SK-N-MC (cell line): ENCODE data around the gene SMTNL2.
"Not testable (repeated sequence)": the region's sequence is repeated elsewhere in the genome, so short reads cannot be mapped to it uniquely, and the experiment has no call there.

Experiments
- DNase-seq: peaks from one replicate; pipeline ENCODE4 v3.0.0-alpha.2; 2011; ENCODE audit warnings: low read depth, low spot score
- H3K27ac ChIP-seq: fragments of 200-600 bp; sonication (generic); 2 replicates; pipeline ENCODE4 v1.5.1; 2016; ENCODE audit warnings: mixed run types
- H3K36me3 ChIP-seq: fragments of 200-600 bp; sonication (generic); 2 replicates; pipeline ENCODE4 v1.6.1; 2017; ENCODE audit warnings: antibody characterized with exemption, low read length, mixed read lengths; ENCODE audit not compliant: insufficient read depth
- H3K4me3 ChIP-seq: fragments of 200-600 bp; sonication (generic); 2 replicates; pipeline ENCODE4 v1.5.1; 2016
- H3K9ac ChIP-seq: fragments of 200-600 bp; sonication (generic); 2 replicates; pipeline ENCODE4 v1.8.0; 2017; ENCODE audit warnings: mixed run types, mixed read lengths; ENCODE audit not compliant: insufficient read length
- H3K9me3 ChIP-seq: fragments of 200-600 bp; sonication (generic); 2 replicates; pipeline ENCODE4 v1.6.1; 2017; ENCODE audit warnings: low read depth, mild to moderate bottlenecking, antibody characterized with exemption, low read length, moderate library complexity, mixed read lengths
- EZH2 ChIP-seq: fragments of 200-600 bp; sonication (generic); IDR thresholded peaks from one replicate; pipeline ENCODE4 v1.6.1; 2017; ENCODE audit warnings: antibody characterized with exemption
- FOXP2 ChIP-seq: optimal IDR thresholded peaks from 2 replicates; pipeline ENCODE3; 2011; ENCODE audit warnings: mild to moderate bottlenecking, moderate library complexity; ENCODE audit not compliant: insufficient read depth; ENCODE audit errors: extremely low read length, control extremely low read depth
- POLR2AphosphoS5 ChIP-seq: IDR thresholded peaks from 2 replicates; pipeline ENCODE4 v1.6.1; 2012; ENCODE audit warnings: mild to moderate bottlenecking, low read depth, low read length, borderline replicate concordance

Gene SMTNL2

DNA sequence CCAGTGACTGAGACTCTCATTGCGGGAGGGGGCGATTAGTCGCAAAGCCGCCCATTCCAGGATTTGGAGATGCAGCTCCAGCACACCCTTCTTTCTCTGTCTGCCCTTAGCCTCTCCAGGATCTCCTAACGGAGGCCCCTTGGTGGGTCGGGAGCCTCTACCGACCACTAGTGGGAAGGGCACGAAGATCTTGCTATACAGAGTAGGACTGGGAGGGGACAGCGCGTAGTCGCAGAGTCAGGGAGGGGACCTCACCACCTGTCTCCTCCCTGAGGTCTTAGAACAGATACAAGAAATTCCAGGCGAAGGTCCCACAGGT is 588 bp upstream of the SMTNL2 start:
- TF ChIP-seq FOXP2 = no peak
- no peak for TF ChIP-seq POLR2AphosphoS5
- TF ChIP-seq EZH2 = no peak
- Histone ChIP-seq H3K9me3 (no peaks in the 10 kb centered on the region), H3K36me3 (no peaks in the 10 kb centered on the region), H3K4me3 (peak overlapping the region; percentile 81), H3K9ac (peak overlapping the region; percentile 64), H3K27ac (no peak overlapping the region)
- no peak for DNase-seq

DNA sequence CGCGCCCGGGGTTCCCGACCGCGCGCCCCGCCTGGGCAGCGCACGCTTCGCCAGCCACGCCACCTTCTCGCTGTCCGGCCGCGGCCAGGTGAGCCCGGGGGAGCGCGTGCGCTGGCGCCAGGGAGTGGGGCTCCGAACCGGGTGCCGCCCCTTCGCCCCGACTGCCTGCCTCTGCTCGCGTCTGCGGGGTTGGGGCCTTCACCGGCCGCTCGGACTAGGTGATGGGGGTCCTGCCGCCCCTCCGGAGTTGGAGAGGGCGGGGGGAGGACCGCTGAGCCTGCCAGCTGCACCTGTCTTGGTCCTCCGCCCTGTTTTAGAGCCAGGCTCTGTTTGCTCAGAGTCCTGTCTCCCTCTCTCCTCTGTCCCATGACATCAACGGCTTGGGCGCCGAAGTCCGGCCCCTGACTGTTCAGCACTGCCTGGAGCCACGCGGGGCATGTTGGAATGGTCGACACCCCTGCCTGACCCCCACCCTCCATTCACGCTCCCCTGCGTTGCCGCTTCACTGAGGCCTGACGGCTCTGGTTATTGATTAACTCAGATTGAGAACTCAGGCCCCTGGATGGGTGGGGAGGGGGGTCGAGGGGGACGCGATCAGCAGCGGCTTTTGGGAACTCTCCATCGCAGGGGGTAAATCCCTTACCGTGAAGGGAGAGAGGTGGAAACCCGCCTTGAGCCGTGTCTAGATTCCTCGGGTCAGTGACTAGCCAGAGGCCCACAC is 748 bp downstream of the SMTNL2 start:
- no peaks in the 10 kb centered on the region for H3K9me3 ChIP-seq
- H3K36me3 ChIP-seq = no peaks in the 10 kb centered on the region
- no peak overlapping the region for H3K9ac ChIP-seq
- H3K27ac ChIP-seq = no peak overlapping the region
- no peak for TF ChIP-seq FOXP2
- no peak for TF ChIP-seq EZH2
- TF ChIP-seq POLR2AphosphoS5 = no peak
- no peak for DNase-seq
- peak overlapping the region; percentile 81 for H3K4me3 ChIP-seq

DNA sequence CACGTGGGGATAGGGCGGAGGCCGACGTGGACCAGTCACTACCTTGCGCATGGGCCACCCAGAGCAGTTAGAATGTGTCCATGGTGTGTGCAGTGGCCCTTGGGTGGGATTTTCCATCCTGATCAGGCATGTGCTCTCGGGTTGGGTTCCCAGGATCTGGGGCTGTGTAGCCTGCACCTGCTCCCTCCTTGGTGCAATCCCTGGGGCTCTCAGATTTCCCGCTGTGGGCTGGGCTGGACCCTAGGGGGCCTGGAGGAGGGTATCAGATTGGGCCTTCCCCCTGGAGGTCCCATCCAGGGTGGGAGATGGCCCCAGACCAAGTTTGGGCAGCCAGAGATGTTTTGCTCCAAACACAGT is 1.3 kb downstream of the SMTNL2 start:
- Histone ChIP-seq H3K9me3 (no peaks in the 10 kb centered on the region), H3K4me3 (no peak overlapping the region; the same call in 1 of the 2 replicates), H3K36me3 (no peaks in the 10 kb centered on the region), H3K27ac (no peak overlapping the region), H3K9ac (no peak overlapping the region)
- DNase-seq = no peak
- TF ChIP-seq FOXP2 (no peak), POLR2AphosphoS5 (no peak), EZH2 (no peak)

DNA sequence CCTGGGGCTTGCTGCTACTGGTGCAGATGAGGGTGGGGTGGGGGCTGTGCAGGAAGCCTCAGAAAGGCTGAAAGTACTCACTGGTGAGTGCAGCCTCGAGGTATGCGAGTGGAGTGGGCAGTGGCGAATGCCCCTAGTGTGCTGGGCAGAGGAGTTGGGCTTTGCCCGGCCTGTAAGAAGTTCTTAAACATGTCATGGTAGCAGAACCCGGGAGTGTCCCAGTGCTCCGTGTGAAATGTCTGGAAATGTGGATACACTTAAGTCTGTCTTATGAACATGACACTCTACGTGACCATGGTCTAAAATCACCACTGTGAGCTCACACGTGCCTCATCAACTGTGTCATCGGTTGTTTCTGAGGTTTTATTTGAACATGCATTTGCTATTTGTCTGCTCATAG is 1.7 kb downstream of the SMTNL2 start:
- Histone ChIP-seq H3K4me3 (no peak overlapping the region), H3K9ac (no peak overlapping the region), H3K36me3 (no peaks in the 10 kb centered on the region), H3K27ac (no peak overlapping the region), H3K9me3 (no peaks in the 10 kb centered on the region)
- TF ChIP-seq FOXP2 (no peak), POLR2AphosphoS5 (no peak), EZH2 (no peak)
- no peak for DNase-seq

DNA sequence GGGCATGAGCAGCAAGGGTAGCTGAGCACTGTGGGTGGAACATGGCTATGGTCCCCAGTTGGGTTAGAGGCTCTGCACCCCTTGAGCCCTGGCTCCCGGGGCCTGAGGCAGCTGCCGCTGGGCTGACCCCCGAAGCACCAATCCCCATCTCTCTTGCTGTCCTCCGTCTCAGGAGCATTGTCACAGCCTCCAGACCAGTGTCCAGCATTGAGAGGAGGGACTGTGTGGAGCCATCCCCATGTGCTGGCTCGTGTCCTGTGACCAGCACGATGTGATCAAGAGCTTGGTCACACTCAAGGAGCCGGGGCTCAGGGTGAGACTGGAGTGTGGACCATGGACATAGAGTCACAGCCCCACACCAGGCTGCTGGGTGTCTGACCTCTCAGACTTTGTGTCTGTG is 2.9 kb downstream of the SMTNL2 start:
- TF ChIP-seq POLR2AphosphoS5 = no peak
- TF ChIP-seq EZH2 = no peak
- no peak for TF ChIP-seq FOXP2
- DNase-seq = no peak
- H3K9me3 ChIP-seq = no peaks in the 10 kb centered on the region
- H3K4me3 ChIP-seq = no peak overlapping the region
- no peak overlapping the region for H3K27ac ChIP-seq
- no peaks in the 10 kb centered on the region for H3K36me3 ChIP-seq
- no peak overlapping the region for H3K9ac ChIP-seq

DNA sequence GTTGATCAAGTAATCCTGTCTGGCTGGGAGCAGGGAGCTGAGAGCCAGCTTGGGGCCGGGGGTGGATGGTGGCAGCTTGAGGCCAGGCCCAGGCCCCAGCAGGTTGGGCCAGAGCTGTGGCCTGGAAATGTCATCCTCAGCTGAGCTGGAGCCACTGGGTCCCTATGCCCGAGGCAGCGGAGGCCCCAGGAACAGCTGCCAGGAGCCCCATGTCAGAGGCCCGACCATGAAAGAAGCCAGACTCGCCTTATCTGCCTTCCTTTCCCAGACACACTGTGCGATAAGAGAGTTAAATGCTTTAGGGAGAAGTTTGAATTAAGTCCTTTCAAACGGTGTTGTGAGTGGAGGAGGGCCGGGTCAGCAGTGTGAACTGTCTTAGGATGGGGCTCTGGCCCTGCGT is 3.5 kb downstream of the SMTNL2 start:
- no peak for TF ChIP-seq POLR2AphosphoS5
- no peak for TF ChIP-seq EZH2
- TF ChIP-seq FOXP2 = no peak
- H3K9ac ChIP-seq = no peak overlapping the region

DNA sequence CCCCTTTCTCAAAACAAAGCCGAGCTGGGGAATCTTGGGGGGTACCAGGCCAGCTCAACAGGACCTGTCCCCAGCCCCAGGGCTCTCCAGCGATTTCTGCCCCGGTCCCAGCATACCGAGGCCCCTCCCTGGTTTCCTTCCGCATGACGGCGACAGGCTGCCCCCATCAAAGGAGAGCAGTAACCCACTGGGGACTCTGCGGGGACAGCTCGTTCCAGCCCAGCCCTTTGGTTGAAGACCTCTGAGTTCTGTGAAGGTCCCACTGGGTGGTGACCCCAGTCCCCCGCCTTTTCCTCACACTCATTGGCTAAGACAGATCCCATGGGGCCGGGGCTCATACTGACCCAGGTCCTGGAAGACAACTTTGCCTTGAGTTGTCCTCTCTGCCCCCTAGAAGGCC is 4.1 kb downstream of the SMTNL2 start:
- DNase-seq = no peak
- H3K4me3 ChIP-seq = no peak overlapping the region
- H3K27ac ChIP-seq = no peak overlapping the region
- H3K36me3 ChIP-seq = no peaks in the 10 kb centered on the region
- H3K9me3 ChIP-seq = no peaks in the 10 kb centered on the region
- H3K9ac ChIP-seq = no peak overlapping the region
- TF ChIP-seq POLR2AphosphoS5 (no peak), EZH2 (no peak), FOXP2 (no peak)

More for the DNA sequence above, 3.5 kb downstream of the SMTNL2 start:
- no peaks in the 10 kb centered on the region for H3K9me3 ChIP-seq
- H3K36me3 ChIP-seq = no peaks in the 10 kb centered on the region
- DNase-seq = no peak
- no peak overlapping the region for H3K4me3 ChIP-seq
- no peak overlapping the region for H3K27ac ChIP-seq

DNA sequence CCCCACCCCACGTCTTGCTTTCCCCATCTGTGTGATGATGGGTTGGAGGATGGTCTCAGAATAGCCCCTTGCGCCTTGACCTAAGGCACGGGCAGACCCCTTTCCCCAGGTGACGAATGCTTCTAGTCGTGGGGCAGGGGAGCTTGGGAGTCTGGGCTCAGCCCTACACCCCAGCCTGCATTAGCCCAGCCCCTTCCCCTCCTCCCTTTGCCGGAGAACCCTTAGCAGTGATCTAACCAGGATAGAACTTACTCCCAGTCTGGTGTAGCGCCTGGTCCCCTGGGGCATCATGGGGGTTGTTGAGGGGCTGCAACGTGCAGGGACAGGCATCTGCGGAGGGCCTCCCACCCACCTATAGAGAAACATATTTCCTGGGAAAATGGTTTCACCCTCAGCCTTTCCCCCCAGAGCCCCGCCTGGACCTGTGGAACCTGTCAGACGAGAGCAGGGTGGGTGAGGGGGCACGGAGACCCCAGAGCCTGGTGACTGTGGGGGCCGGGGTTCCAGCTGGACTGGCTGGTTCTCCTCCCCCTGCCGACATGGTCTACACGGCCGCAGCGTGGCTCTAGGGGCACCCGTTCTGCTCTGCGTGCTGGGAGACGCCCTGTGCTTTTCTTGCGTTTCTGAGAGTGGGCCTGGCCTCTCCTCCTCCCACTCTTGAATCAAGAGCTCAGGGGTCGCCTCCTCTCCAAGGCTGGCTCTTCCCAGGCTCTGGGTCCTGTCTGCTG is 4.7 kb downstream of the SMTNL2 start:
- H3K36me3 ChIP-seq = no peaks in the 10 kb centered on the region
- no peak overlapping the region for H3K9ac ChIP-seq
- H3K27ac ChIP-seq = no peak overlapping the region
- no peaks in the 10 kb centered on the region for H3K9me3 ChIP-seq
- no peak for TF ChIP-seq POLR2AphosphoS5
- TF ChIP-seq EZH2 = no peak
- no peak for TF ChIP-seq FOXP2
- H3K4me3 ChIP-seq = no peak overlapping the region
- no peak for DNase-seq

DNA sequence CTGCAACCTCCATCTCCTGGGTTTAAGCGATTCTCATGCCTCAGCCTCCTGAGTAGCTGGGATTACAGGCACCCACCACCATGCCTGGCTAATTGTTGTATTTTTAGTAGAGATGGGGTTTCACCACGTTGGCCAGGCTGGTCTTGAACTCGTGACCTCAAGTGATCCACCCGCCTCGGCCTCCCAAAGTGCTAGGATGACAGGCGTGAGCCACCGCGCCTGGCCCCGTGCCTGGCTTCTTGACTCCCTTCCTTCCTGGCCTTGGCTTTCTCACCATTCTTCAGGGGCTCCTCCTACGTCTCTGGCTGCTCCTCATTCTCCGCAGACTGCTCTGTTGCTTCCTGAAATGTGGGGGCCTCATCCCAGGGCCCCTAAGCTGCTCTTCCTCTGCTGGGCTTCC is 5.7 kb downstream of the SMTNL2 start:
- not testable (repeated sequence) for H3K4me3 ChIP-seq, H3K9me3 ChIP-seq, H3K9ac ChIP-seq, H3K27ac ChIP-seq, DNase-seq, H3K36me3 ChIP-seq

DNA sequence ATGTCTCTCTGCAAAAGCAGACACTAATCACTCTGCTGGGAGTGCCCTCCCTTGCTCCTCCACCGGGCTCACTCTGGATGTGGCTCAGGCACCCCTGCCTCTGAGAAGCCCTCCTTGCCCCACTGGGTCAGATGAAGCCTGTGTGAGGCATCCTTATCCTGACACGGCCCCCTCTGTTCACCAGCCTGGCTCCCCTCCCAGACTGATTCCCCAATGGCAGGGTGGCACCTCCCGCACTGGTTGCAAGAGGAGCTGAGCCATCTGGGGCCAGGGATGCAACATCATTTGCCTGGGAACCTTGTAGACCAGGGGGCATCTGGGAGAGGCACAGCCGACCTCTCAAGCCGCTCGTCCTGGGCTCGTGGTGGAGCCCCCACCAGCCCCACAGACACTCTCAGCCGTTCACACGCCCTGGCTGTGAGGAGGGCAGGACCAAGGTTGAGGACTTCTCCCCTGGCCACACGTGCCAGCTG is 6.7 kb downstream of the SMTNL2 start:
- Histone ChIP-seq H3K27ac (no peak overlapping the region), H3K9ac (no peak overlapping the region), H3K4me3 (no peak overlapping the region), H3K9me3 (no peaks in the 10 kb centered on the region), H3K36me3 (no peaks in the 10 kb centered on the region)
- no peak for DNase-seq
- TF ChIP-seq POLR2AphosphoS5 (no peak), EZH2 (no peak), FOXP2 (no peak)
